Nephron progenitor cell (in vitro differentiated cells): ENCODE measurements around the gene SEC14L5.

Source experiments
- DNase-seq: peaks from one replicate; pipeline ENCODE4 v3.0.0; 2021
- H3K27ac Mint-ChIP-seq: 2 replicates; pipeline ENCODE4 v1.8.0; 2021; ENCODE audit warnings: mild to moderate bottlenecking, moderate library complexity, mixed read lengths
- H3K27me3 Mint-ChIP-seq: 2 replicates; pipeline ENCODE4 v1.8.0; 2021; ENCODE audit warnings: mild to moderate bottlenecking, low read depth, mixed read lengths; ENCODE audit not compliant: poor library complexity
- H3K36me3 Mint-ChIP-seq: 2 replicates; pipeline ENCODE4 v1.8.0; 2021; ENCODE audit warnings: low read depth, mixed read lengths
- H3K4me1 Mint-ChIP-seq: 2 replicates; pipeline ENCODE4 v1.8.0; 2021; ENCODE audit warnings: mixed read lengths
- H3K4me3 Mint-ChIP-seq: 2 replicates; pipeline ENCODE4 v1.8.0; 2021; ENCODE audit warnings: mild to moderate bottlenecking, moderate library complexity, mixed read lengths
- H3K9me3 Mint-ChIP-seq: 2 replicates; pipeline ENCODE4 v1.8.0; 2021; ENCODE audit warnings: mild to moderate bottlenecking, moderate library complexity, mixed read lengths
- CTCF ChIP-seq: fragments of 200-600 bp; sonication (generic); IDR thresholded peaks from 2 replicates; pipeline ENCODE4 v1.5.0; 2021; ENCODE audit warnings: antibody characterized with exemption

The SEC14L5 gene

DNA sequence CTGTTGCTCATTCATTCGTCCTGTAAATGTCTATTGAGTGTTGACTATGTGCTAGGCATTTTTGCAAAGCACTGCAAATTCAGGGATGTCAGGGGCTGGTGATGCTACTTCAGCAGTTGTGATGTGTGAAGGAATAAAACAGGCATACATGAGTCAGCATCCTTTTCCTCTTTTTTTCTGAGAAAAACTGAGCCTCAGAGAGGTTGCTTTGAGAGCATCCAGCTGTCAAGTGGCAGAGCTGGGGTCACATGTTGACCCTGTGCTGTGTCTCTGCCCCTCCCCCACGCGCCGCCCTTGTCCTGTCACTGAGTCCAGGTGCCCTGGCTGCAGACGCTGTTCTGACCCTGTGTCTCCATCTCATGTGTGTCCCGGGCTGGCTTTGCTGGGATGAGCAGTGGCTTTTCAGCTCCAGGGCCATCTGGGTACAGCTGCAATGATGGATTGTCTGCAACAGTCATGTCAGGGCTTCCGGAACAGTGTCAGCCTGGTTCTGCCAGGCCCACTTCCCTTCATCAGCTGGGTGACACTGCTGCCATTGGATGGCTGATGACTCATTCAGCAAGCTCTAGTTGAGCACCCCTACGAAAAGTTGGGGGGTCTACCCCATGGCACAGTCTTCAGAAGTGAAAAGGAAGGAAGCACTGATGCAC is 14.9 kb downstream of the SEC14L5 start:
- Mint-ChIP-seq H3K27me3 (peaks cover 3% of the 10 kb centered on the region), H3K9me3 (peaks cover 8% of the 10 kb centered on the region), H3K4me3 (peak overlapping the region; percentile 28), H3K36me3 (no peaks in the 10 kb centered on the region), H3K4me1 (peaks cover 56% of the 10 kb centered on the region), H3K27ac (no peak overlapping the region)
- DNase-seq = peak; percentile 36
- no peak for TF ChIP-seq CTCF

GRCh38 chr16:4976079-4976478 is 17.9 kb downstream of the SEC14L5 start:
- no peaks in the 10 kb centered on the region for H3K36me3 Mint-ChIP-seq
- DNase-seq = no peak
- H3K27me3 Mint-ChIP-seq = peaks cover 8% of the 10 kb centered on the region
- peaks cover 8% of the 10 kb centered on the region for H3K9me3 Mint-ChIP-seq
- H3K4me3 Mint-ChIP-seq = no peak overlapping the region
- H3K27ac Mint-ChIP-seq = no peak overlapping the region
- no peak for TF ChIP-seq CTCF
- H3K4me1 Mint-ChIP-seq = peaks cover 54% of the 10 kb centered on the region

- no peaks in the 10 kb centered on the region for H3K36me3 Mint-ChIP-seq
- no peak overlapping the region for H3K27ac Mint-ChIP-seq
- no peak overlapping the region for H3K4me3 Mint-ChIP-seq
- H3K9me3 Mint-ChIP-seq = peaks cover 8% of the 10 kb centered on the region
- TF ChIP-seq CTCF = no peak
- H3K4me1 Mint-ChIP-seq = peaks cover 56% of the 10 kb centered on the region
- peaks cover 8% of the 10 kb centered on the region for H3K27me3 Mint-ChIP-seq
- no peak for DNase-seq
These were observed 18.5 kb downstream of the SEC14L5 start for GRCh38 chr16:4976611-4977145.

GRCh38 chr16:4979164-4979563 is 21.0 kb downstream of the SEC14L5 start:
- peaks cover 12% of the 10 kb centered on the region for H3K27me3 Mint-ChIP-seq
- no peak for TF ChIP-seq CTCF
- H3K27ac Mint-ChIP-seq = no peak overlapping the region
- H3K4me3 Mint-ChIP-seq = no peak overlapping the region
- no peak for DNase-seq
- H3K4me1 Mint-ChIP-seq = peaks cover 41% of the 10 kb centered on the region
- peaks cover 5% of the 10 kb centered on the region for H3K9me3 Mint-ChIP-seq
- no peaks in the 10 kb centered on the region for H3K36me3 Mint-ChIP-seq

DNA sequence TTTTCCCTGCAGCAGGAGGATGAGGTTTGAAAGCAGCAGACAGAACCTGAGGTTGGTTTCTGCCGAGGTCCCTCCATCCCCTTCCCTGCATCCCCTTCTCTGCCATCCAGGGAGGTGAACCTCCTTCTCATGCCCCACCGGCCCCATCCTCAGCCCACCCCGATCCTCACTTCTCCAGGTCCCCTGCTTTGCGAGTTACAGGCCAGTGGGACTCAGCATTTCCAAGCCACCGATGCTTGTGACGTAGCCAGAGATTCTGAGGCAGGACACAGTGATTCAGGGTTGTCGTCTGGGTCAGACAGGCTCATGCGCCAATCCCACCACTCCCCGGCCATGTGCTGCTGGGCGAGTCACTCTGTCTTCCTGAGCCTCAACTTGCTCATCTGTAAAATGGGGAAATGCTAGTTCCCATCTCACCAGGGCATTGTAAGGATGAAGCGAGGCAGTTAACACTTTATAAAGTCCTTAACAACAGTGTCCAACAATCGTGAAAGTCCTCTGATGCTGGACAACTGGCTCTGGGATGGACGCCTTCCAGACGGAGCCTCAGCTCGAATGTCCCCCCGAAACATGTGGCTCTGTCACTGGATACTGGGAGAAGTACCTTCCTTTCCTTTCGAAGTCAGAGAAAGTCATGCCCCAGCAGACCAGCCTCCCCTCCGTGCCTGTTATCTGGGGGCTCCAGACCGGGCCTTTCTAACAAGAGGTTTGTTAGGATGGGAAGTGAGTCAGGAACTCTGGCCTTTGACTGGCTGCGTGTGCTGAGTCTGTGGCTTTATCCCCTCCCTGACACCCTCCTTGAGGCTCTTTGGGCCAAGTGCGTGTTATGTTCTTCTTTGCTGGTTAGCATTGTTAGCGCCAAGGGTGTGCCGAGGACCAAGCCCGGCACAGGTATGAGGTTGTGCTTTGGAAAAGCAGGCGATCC is 21.9 kb downstream of the SEC14L5 start:
- no peak for DNase-seq
- Mint-ChIP-seq H3K36me3 (no peaks in the 10 kb centered on the region), H3K4me3 (no peak overlapping the region), H3K27me3 (peaks cover 19% of the 10 kb centered on the region), H3K27ac (peak overlapping the region; percentile 49), H3K9me3 (peaks cover 5% of the 10 kb centered on the region), H3K4me1 (peaks cover 41% of the 10 kb centered on the region)
- TF ChIP-seq CTCF = no peak
